Prostate gland (tissue), 2 donors: Measurements from ENCODE around the gene CNPY2.

Experiments used
- POLR2A ChIP-seq: fragments of 450-650 bp; IDR thresholded peaks from one replicate; pipeline ENCODE4 v1.6.1; 2016; ENCODE audit warnings: antibody characterized with exemption, mild to moderate bottlenecking
- POLR2AphosphoS5 ChIP-seq: sonication (generic); formaldehyde crosslinking; IDR thresholded peaks from one replicate; pipeline ENCODE4 v1.6.1; 2017; ENCODE audit warnings: antibody characterized with exemption
- TF ChIP-seq, protein P1 (sequence below), 4 experiments: fragments of 200-600 bp in 2 of 4; fragments of 450-650 bp in 2 of 4; sonication (generic) in 2 of 4; IDR thresholded peaks; 1 replicate in 3 of 4; 2 replicates in 1 of 4; pipeline ENCODE4 v1.5.1; 2016 to 2019; ENCODE audit warnings: antibody characterized with exemption in 4 of 4, mild to moderate bottlenecking in 2 of 4, moderate library complexity in 2 of 4

DNA sequence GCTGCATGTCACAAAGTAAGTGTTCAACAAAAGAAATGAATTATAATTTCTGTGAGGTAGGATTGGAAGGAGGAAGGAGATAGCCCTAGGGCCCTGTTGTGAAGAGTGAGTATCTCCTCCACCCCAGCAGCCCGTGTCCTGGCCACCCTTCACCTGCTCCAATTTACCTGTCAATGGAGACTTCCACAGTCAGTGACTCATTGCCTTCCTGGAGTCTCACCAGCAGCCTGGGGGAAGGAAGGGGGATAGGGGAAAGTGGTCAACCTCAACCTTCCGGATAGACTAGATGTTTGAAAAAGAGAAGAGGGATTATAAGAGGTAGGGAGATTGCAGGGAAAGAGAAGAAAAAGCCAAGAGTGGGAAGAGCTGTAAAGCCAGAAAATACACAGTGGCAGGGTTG, 34.9 kb upstream of the CNPY2 start:
- TF ChIP-seq, protein P1, sequence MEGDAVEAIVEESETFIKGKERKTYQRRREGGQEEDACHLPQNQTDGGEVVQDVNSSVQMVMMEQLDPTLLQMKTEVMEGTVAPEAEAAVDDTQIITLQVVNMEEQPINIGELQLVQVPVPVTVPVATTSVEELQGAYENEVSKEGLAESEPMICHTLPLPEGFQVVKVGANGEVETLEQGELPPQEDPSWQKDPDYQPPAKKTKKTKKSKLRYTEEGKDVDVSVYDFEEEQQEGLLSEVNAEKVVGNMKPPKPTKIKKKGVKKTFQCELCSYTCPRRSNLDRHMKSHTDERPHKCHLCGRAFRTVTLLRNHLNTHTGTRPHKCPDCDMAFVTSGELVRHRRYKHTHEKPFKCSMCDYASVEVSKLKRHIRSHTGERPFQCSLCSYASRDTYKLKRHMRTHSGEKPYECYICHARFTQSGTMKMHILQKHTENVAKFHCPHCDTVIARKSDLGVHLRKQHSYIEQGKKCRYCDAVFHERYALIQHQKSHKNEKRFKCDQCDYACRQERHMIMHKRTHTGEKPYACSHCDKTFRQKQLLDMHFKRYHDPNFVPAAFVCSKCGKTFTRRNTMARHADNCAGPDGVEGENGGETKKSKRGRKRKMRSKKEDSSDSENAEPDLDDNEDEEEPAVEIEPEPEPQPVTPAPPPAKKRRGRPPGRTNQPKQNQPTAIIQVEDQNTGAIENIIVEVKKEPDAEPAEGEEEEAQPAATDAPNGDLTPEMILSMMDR (IDR thresholded peaks at IDR 0.05) = no peak
- TF ChIP-seq POLR2A = no peak
- no peak for TF ChIP-seq POLR2AphosphoS5
